ENCODE results near the gene NAT8.
"Not testable (repeated sequence)": the region's sequence is repeated elsewhere in the genome, so short reads cannot be mapped to it uniquely, and the experiment has no call there.

DNA sequence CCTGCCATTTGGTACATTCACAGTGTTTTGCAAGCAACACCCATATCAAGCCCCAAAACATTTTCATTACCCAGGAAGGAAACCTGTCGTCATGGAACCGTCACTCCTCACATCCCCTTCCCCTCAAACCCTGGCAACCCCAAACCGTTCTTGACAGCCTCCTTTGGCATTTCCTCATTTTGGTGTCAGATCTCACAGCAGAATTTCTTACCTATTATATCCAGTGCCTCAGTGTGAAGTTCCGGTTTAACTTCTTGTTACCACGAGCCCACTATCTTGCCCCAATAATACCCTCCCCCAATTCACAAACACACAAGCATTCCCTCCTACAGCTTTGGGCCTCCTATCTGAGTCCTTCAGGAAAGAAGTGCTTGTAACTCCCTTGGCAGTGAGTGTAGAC, 16.0 kb downstream of the NAT8 start:
- TF ChIP-seq, protein P1, sequence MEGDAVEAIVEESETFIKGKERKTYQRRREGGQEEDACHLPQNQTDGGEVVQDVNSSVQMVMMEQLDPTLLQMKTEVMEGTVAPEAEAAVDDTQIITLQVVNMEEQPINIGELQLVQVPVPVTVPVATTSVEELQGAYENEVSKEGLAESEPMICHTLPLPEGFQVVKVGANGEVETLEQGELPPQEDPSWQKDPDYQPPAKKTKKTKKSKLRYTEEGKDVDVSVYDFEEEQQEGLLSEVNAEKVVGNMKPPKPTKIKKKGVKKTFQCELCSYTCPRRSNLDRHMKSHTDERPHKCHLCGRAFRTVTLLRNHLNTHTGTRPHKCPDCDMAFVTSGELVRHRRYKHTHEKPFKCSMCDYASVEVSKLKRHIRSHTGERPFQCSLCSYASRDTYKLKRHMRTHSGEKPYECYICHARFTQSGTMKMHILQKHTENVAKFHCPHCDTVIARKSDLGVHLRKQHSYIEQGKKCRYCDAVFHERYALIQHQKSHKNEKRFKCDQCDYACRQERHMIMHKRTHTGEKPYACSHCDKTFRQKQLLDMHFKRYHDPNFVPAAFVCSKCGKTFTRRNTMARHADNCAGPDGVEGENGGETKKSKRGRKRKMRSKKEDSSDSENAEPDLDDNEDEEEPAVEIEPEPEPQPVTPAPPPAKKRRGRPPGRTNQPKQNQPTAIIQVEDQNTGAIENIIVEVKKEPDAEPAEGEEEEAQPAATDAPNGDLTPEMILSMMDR (IDR thresholded peaks at IDR 0.05), result not testable (repeated sequence)
- not testable (repeated sequence) for TF ChIP-seq POLR2AphosphoS5 (IDR thresholded peaks at IDR 0.05; ENCODE audit: low read depth, low read length); YY1 (IDR thresholded peaks at IDR 0.05; ENCODE audit: low read depth); JUND (IDR thresholded peaks at IDR 0.05); TEAD4 (IDR thresholded peaks at IDR 0.05; ENCODE audit: borderline replicate concordance, insufficient read depth); RCOR1 (IDR thresholded peaks at IDR 0.05; ENCODE audit: low read length); GATA2 (CRISPR knock-in tag; IDR thresholded peaks at IDR 0.05); RAD21 (IDR thresholded peaks at IDR 0.05; ENCODE audit: low read length)
- TF ChIP-seq, protein P2, sequence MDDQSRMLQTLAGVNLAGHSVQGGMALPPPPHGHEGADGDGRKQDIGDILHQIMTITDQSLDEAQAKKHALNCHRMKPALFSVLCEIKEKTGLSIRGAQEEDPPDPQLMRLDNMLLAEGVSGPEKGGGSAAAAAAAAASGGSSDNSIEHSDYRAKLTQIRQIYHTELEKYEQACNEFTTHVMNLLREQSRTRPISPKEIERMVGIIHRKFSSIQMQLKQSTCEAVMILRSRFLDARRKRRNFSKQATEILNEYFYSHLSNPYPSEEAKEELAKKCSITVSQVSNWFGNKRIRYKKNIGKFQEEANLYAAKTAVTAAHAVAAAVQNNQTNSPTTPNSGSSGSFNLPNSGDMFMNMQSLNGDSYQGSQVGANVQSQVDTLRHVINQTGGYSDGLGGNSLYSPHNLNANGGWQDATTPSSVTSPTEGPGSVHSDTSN (IDR thresholded peaks at IDR 0.05), result not testable (repeated sequence)
- TF ChIP-seq, protein P3, sequence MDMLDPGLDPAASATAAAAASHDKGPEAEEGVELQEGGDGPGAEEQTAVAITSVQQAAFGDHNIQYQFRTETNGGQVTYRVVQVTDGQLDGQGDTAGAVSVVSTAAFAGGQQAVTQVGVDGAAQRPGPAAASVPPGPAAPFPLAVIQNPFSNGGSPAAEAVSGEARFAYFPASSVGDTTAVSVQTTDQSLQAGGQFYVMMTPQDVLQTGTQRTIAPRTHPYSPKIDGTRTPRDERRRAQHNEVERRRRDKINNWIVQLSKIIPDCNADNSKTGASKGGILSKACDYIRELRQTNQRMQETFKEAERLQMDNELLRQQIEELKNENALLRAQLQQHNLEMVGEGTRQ (IDR thresholded peaks at IDR 0.05; ENCODE audit: borderline replicate concordance, low read depth, low read length), result not testable (repeated sequence)
- TF ChIP-seq, protein P4, sequence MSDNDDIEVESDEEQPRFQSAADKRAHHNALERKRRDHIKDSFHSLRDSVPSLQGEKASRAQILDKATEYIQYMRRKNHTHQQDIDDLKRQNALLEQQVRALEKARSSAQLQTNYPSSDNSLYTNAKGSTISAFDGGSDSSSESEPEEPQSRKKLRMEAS (IDR thresholded peaks at IDR 0.05; ENCODE audit: low read depth), result not testable (repeated sequence)
- TF ChIP-seq, protein P5, sequence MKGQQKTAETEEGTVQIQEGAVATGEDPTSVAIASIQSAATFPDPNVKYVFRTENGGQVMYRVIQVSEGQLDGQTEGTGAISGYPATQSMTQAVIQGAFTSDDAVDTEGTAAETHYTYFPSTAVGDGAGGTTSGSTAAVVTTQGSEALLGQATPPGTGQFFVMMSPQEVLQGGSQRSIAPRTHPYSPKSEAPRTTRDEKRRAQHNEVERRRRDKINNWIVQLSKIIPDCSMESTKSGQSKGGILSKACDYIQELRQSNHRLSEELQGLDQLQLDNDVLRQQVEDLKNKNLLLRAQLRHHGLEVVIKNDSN (IDR thresholded peaks at IDR 0.05; ENCODE audit: borderline replicate concordance, low read depth), result not testable (repeated sequence)
